Peyer's patch (tissue), 4 donors: ENCODE data around the gene SPRED2.

Source experiments
- POLR2A ChIP-seq, 2 donors: fragments of 450-650 bp; IDR thresholded peaks; one replicate each; pipeline ENCODE4 v1.5.1; 2017; ENCODE audit warnings: antibody characterized with exemption in 2 of 2, mild to moderate bottlenecking in 2 of 2, moderate library complexity in 2 of 2
- TF ChIP-seq, protein P1 (sequence below), 6 experiments: fragments of 450-650 bp in 4 of 6; fragments of 200-600 bp in 2 of 6; sonication (generic) in 1 of 6; IDR thresholded peaks; one replicate each; pipeline ENCODE4 v1.5.1; 2017 to 2019; ENCODE audit warnings: antibody characterized with exemption in 6 of 6, mild to moderate bottlenecking in 3 of 6, moderate library complexity in 1 of 6

DNA sequence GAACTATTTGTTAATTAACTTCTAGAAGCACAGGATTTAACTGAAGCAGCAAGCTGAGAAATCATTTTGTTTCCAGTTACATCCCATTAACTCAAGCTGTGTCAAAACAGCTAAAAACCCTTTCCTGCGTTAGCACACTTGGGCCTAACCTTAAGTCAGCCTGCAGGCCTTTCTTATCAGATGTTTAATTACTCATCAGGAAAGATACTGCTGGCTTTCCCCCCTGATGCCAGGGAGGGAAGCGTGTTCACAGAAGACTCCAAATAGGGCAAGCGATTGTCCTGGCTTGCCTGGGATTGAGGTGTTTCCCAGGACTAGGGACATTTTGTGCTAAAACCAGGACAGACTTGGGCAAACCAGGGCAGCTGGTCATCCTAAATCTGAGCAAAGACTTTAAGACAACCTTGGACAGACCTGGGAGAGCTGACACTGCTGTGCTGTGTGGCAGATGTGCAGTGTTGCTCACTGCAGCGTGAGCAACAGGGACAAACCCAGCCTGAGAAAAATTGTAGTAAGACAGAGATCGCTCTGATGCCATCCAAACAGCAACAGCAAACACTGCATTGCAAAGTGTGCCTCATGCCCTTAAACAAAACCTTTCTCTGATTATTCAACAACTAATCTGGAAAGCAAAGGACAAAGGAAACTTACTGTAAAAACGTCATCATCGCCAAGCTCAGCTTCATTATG, 100.9 kb downstream of the SPRED2 start:
- TF ChIP-seq, protein P1, sequence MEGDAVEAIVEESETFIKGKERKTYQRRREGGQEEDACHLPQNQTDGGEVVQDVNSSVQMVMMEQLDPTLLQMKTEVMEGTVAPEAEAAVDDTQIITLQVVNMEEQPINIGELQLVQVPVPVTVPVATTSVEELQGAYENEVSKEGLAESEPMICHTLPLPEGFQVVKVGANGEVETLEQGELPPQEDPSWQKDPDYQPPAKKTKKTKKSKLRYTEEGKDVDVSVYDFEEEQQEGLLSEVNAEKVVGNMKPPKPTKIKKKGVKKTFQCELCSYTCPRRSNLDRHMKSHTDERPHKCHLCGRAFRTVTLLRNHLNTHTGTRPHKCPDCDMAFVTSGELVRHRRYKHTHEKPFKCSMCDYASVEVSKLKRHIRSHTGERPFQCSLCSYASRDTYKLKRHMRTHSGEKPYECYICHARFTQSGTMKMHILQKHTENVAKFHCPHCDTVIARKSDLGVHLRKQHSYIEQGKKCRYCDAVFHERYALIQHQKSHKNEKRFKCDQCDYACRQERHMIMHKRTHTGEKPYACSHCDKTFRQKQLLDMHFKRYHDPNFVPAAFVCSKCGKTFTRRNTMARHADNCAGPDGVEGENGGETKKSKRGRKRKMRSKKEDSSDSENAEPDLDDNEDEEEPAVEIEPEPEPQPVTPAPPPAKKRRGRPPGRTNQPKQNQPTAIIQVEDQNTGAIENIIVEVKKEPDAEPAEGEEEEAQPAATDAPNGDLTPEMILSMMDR (IDR thresholded peaks at IDR 0.05), result no peak
- no peak for TF ChIP-seq POLR2A (IDR thresholded peaks at IDR 0.05)
